ENCODE results near the gene SPINDOC.

The SPINDOC gene

DNA sequence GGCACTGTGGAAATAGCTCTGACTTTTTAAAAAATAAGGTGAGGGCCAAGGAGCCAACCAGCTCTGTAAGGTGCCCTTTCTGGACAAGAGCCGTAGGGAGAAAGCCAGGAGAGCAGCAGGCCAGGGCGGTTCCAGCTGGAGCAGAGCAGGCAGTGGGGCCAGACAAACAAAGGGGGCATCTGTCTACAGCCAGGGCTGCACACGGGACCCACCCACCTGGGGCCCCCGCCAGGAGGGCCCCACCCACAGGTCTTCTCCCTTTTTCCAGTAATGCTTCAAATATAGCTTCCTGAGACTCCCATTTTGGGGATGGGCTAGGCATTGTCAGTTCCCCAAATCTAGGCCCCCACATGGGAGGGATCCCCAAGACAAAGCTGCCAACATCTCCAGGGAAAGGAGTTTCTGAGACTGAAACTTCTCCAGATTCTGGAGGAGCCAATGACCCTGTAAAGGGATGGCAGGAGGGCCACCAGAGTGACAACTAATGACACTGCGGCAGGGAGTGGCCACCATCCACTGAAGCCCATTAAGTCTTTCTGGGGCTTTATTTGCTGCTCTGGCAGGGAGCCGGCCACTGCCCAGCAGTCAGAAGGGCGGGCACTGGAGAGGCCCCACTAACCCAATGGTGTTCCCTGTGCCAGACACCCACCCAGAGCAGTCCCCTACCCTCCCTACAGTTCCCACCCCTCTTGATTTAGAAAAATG is 46.6 kb upstream of the SPINDOC start:
- in situ Hi-C loops (cut with MboI; ENCODE audit: low pct_unique_long_range_greater_than_20kb, low sequenced_read_pairs, unreplicated experiment) = no loop called here
- DNase-seq (ENCODE audit: low spot score) = no peak

DNA sequence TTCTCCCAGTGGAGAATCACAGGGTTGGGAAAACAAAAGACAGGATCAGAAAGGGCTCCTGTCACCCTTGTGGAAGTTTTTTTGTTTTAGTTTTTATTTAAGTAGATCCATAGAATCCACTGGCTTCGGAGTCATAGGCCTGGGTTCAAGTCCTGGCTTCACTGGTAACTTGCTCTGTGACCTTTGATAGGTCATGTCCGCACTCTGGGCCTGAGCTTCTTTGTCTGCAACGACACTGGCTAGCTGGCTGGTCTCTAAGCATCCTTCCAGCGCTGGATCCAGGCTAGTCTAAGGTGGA is 46.0 kb upstream of the SPINDOC start:
- in situ Hi-C loops (cut with MboI; ENCODE audit: low pct_unique_long_range_greater_than_20kb, low sequenced_read_pairs, unreplicated experiment) = no loop called here
- TF ChIP-seq, protein P1, sequence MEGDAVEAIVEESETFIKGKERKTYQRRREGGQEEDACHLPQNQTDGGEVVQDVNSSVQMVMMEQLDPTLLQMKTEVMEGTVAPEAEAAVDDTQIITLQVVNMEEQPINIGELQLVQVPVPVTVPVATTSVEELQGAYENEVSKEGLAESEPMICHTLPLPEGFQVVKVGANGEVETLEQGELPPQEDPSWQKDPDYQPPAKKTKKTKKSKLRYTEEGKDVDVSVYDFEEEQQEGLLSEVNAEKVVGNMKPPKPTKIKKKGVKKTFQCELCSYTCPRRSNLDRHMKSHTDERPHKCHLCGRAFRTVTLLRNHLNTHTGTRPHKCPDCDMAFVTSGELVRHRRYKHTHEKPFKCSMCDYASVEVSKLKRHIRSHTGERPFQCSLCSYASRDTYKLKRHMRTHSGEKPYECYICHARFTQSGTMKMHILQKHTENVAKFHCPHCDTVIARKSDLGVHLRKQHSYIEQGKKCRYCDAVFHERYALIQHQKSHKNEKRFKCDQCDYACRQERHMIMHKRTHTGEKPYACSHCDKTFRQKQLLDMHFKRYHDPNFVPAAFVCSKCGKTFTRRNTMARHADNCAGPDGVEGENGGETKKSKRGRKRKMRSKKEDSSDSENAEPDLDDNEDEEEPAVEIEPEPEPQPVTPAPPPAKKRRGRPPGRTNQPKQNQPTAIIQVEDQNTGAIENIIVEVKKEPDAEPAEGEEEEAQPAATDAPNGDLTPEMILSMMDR (IDR thresholded peaks at IDR 0.05; ENCODE audit: extremely low read depth, insufficient read depth, missing control alignments) = no peak
- DNase-seq (ENCODE audit: low spot score) = no peak

More for the DNA sequence above, 46.6 kb upstream of the SPINDOC start:
- TF ChIP-seq, protein P1 (IDR thresholded peaks at IDR 0.05; ENCODE audit: extremely low read depth, insufficient read depth, missing control alignments) = no peak

DNA sequence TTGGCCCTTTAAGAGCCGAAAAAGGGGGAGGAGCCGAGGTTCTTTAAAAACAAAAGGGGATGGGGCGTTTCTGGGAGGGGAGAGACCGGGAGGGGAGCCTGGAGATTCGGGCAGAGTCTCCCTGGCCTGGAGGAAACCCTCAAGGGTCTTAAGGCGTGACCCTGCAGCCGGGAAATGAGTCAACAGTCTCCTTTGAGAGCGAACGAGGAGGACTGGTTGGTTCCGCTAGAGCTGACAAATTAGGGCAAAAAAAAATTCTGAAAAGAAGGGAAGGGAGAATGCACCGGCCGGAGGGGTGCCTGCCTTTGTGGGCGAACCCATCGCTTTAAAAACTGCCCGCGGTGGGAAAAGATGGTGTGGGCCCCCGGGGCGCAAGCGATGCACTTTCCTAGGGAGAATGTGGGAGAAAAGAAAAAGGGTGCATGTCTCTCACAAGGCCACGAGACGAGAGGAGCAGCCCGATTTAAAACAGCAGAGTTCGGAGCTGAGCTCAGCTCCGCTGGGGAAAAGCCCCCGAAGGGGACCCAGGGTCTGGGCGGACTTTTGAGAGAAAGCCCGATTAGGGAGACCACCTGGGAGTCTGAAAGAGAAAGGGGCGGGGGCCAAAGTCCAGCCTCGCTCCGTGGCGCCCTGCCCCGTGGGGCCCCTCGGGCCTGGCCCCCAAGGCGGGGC is 45.6 kb upstream of the SPINDOC start:
- TF ChIP-seq, protein P1 (IDR thresholded peaks at IDR 0.05; ENCODE audit: extremely low read depth, insufficient read depth, missing control alignments) = no peak
- in situ Hi-C loops (cut with MboI; ENCODE audit: low pct_unique_long_range_greater_than_20kb, low sequenced_read_pairs, unreplicated experiment) = no loop called here
- peak; percentile 76 for DNase-seq (ENCODE audit: low spot score)

DNA sequence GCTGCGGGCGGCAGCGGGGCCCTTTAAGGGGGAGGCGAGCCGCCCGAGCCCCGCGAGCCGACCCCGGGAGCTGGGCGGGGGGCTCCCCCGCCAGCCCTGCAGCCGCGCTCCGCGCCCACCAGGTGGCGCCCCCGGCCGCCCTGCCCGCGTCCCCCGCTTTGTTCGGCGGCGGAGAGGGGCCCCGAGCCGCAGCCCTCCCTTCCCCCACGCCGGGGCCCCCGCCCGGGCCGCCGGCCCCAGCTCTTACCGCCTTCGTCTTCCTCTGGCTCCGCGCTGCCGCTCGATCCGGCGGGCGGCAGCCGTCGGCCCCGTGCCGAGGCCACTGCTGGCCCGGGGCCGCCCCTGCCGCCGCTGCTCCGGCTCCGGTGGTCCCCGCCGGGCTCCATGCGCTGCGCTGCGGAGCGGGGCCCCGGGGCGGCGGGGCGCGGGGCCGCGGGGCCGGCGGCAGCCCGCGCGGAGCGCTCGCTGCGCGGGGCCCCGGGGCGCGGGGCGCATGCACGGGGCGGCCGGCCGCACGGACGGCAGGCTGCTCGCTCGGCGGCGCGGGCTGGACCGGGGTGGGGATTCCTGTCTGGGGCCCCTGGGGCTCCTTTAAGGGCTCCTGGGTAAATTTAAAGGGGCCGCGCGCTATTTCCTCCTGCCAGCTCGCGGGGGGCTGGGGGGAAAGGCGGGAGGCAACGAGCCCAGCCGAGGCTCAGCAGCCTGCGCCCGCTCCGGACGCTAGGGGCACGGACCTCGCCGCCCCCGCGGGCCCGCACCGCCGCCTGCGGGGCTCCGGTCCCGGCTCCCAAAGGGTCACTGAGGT is 44.8 kb upstream of the SPINDOC start, which contains the start of gene ZFTA:
Gene ZFTA, minus strand, starts transcription at position 539 of the 805 bp plus-strand sequence. Its CDS starts 153 bp downstream, at position 386.
- in situ Hi-C loops (cut with MboI; ENCODE audit: low pct_unique_long_range_greater_than_20kb, low sequenced_read_pairs, unreplicated experiment) = no loop called here
- TF ChIP-seq, protein P1 (IDR thresholded peaks at IDR 0.05; ENCODE audit: extremely low read depth, insufficient read depth, missing control alignments) = peak; percentile 93
- DNase-seq (ENCODE audit: low spot score) = peak; percentile 92

DNA sequence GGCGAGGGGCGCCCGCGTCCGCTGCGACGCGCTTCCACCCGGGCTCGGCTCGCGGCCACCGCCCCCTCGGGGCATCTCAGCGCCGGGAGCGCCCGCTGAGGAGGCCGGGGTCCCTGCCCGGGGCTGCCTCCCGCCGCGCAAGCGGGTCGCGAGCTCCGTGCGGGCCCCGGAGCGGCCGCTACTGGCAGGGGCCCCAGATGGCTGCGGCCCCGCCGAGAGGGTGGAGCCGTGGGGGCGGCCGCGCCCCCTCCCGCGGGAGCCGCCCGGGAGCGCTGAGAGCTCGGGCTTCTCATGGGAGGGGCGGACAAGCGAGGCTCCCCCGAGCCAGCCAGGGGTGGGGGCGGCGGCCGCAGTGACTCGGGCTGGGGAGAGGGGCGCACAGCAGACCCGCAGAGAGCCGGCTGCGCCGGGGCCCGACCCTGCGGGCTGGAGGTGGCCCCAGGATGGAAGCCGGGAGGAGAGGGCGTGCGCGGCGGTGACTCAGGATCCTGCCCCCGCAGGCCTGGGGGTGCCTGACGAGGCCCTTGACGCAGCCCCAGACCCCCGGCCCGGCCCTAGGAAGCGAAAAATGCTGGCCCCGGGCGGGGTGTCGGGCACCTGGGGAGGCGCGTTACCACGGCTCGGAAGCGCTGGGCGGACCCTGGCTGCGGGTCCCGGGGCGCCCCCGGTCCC is 44.1 kb upstream of the SPINDOC start:
- in situ Hi-C loops (cut with MboI; ENCODE audit: low pct_unique_long_range_greater_than_20kb, low sequenced_read_pairs, unreplicated experiment) = no loop called here
- peak; percentile 83 for DNase-seq (ENCODE audit: low spot score)
- TF ChIP-seq, protein P1 (IDR thresholded peaks at IDR 0.05; ENCODE audit: extremely low read depth, insufficient read depth, missing control alignments) = no peak
